GM21423 (cell line): ENCODE data around the gene A4GALT.

ENCODE experiments used
- ATAC-seq: cut with Tn5 transposase; IDR thresholded peaks from one replicate; pipeline ENCODE4 v1.9.1; 2021; ENCODE audit warnings: mild to moderate bottlenecking, moderate library complexity; ENCODE audit not compliant: unreplicated experiment

A4GALT gene

DNA sequence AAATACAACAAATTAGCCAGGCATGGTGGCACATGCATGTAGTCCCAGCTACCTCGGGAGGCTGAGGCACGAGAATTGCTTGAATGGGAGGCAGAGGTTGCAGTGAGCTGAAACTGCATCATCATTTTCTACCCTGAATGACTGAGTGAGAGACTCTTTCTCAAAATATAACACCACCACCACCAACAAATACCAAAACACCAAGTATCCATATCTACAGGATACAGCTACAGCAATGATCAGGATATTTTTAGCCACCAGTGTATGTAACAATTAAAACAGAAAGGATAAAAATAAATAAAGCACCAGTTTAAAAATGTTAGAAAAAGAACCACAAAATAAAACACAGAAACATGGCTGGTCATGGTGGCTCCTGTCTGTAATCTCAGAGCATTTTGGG is 13.2 kb downstream of the A4GALT start:
- no peak for ATAC-seq

- ATAC-seq = no peak
These were observed 15.8 kb downstream of the A4GALT start for GRCh38 chr22:42704896-42705295.

- ATAC-seq = no peak
These were observed 18.0 kb downstream of the A4GALT start for GRCh38 chr22:42702675-42703074.

- ATAC-seq = no peak
These were observed 19.0 kb downstream of the A4GALT start for GRCh38 chr22:42701694-42702093.

- no peak for ATAC-seq
These were observed 19.8 kb downstream of the A4GALT start for GRCh38 chr22:42700901-42701300.

- no peak for ATAC-seq
These were observed 20.3 kb downstream of the A4GALT start for GRCh38 chr22:42700355-42700754.

DNA sequence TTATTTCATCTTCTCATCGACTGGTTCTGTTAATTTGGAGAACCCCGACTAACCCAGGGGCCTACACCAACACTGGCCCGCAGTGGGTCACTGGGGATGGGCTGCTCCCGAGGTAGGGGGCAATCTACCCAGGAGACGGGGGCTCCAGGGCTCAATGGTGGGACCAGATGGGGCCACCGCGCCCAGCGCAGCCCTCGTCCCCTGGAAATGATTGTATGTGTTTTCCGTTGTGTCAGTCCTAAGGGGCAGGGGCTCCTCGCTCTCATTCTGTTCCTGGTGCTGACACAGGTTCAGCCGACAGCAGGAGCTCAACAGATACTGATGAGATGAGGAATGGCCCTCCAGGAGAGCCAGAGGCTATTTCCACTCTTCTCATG is 20.7 kb downstream of the A4GALT start:
- no peak for ATAC-seq

- ATAC-seq = no peak
These were observed 21.2 kb downstream of the A4GALT start for GRCh38 chr22:42699281-42699975.

DNA sequence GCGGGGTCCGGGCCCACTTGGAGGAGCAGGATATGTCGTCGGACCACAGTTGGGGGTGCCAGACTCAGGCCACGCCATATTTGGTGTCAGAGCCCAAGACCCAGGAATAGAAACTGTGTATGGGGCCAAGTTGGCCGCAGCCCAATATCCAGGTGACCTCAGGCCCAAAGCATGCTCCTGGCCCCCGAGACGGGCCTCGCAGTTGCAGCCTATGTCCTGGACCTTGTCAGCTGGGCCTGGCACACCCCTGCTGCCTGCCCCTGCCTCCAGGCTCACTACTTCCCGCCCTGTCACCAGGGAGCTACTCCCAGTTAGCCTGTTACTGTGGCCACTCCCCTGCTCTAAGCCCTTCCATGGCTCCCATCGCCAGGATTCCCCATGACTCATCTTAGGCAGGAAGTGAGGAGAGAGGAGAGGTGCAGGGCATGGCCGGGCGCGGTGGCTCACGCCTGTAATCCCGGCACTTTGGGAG is 23.1 kb downstream of the A4GALT start:
- ATAC-seq = no peak

- no peak for ATAC-seq
These were observed 24.2 kb downstream of the A4GALT start for GRCh38 chr22:42696331-42696967.

DNA sequence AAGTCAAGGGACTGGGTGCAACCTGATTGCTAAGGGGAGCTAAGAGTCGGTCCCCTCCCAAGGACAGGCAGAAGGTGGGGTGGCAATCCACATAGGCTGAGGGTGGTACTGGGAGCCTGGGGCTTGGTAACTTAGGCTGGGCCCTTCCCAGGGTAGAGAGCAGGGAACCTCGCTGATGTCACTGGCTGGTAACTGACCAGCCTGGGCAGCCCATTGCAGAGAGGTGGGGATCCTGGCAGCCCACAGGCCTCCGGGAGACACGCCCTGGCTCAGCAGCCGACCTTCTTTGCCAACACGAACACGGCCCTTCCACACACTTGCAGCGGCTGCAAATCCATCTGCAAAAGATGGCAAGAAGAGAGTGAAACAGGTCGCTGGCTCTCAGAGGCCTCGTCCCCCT is 25.4 kb downstream of the A4GALT start:
- no peak for ATAC-seq

DNA sequence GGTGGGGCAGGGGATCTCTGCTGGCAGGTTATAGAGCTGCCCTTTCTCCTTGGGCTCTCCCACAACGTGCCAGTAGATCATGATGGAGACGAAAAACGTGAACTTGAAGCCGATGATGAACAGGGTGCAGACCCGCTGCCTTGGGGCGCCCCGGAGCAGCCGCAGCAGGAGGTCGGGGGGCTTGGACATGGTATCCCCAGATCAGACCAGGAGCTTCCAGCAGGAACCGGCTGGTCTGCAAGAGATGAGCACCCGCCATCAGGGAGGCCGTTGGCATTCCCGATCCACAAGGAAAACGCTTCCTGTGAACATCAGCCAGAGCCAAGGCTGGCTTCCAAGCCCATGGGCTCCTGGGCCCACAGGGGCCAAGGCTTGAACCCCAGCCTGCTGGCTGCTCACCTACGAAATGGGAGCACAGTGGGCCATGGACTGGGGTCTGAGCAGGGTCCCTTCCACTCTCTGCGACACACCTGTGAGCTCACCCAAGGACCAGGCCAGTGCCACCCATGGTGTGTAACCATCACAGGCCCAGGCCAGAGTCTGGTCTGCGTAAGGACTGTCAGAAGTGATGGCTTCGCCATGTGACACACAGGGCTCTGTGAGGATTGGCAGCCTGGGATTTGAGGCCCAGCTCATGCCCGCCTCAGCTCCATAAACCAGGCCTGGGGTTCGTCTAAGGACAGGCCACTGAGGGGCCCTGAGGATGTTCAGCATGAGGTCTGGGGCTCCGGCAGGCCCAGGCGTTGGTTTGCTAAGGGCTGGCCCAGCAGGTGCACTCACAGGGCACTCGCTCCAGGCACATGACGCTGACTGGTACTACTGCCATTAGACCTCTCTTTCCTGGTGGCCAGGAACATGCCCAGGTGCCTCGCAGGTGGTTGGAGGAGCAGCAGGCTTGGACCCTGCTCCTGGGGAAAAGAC is 26.6 kb downstream of the A4GALT start:
- ATAC-seq = no peak

- no peak for ATAC-seq
These were observed 27.5 kb downstream of the A4GALT start for GRCh38 chr22:42693055-42693762.

DNA sequence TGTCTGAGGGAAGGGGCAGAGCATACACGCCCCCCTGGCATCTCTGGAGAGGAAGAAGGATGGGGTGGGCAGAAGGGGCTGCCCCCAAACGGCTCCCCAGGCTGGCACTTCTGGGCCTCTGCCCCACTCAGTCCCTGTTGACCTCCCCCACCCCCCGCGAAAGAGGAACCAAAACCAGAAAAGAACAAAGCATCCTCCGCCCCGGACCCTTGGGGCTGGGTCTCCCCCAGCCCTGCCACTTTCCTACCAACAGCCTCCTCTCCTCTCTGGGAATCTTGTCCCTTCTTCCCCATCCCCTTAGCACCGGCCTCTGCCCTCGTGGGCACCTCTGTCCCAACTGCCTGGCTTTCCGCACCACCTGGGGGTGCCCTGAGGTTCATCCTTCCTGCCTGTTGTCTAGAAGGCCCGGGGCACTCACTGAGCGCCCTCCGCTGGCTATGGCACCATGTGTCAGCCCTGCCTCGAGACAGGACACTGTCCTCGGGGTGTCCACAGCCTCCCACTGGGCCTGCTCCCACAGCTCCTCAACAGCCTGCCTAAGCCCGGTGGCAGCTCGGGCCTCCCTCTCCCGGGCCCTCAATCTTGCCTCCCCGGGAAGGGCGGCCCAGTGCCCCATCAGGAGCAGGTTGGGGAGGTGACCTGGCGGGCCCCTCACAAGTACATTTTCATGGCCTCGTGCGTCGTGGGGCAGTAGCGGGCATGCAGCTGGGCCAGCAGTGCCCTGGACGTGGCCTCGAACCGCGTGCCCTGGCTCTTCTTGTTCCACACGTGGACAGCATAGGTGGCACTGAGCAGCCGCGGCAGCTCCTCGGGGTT is 28.2 kb downstream of the A4GALT start:
- no peak for ATAC-seq

GRCh38 chr22:42691440-42691839 is 29.2 kb downstream of the A4GALT start:
- no peak for ATAC-seq

GRCh38 chr22:42688241-42689211 is 32.1 kb downstream of the A4GALT start:
- no peak for ATAC-seq

- no peak for ATAC-seq
These were observed 33.7 kb downstream of the A4GALT start for GRCh38 chr22:42686756-42687491.

DNA sequence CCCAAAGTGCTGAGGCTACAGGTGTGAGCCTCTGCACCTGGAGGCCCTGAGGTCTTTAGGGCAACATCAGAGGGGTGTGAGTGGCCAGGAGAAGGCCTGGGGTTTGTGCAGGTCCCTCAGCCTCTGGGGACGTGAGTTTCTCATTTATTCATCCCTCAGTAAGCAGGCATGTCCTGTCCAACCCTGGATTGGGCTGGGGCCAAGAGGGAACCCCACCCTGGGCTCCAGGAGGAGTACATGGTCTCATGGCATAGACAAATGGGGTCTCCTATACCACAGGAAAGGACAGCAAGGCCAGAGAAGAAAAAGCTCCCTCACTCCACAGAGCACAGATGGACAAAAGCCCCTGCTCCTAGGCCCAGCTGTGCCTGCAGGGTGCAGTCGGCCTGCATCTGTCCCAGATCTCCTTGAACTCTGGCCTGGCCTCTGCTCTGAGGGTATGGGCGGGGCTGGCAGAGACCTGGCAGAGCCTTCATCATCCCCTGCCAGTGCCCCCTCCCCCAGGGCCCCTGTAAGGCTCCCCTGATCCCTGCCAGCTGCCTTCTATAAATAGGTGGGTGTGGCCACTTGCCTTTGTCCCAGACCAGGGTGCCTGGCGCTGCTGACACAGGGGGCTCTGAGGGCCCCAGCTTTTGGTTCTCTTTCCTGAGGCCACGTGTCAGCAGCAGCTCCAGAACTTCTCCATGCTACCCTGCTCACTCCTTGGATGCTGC is 34.6 kb downstream of the A4GALT start:
- no peak for ATAC-seq
